T1000 (cell line): ENCODE results near the gene CDRT15L2.
"Not testable (repeated sequence)": the region's sequence is repeated elsewhere in the genome, so short reads cannot be mapped to it uniquely, and the experiment has no call there.

Source experiments
- DNase-seq: peaks from one replicate; lab custom pipeline; 2025; ENCODE audit warnings: mixed read lengths; lab: John Stamatoyannopoulos, UW

The CDRT15L2 gene

DNA sequence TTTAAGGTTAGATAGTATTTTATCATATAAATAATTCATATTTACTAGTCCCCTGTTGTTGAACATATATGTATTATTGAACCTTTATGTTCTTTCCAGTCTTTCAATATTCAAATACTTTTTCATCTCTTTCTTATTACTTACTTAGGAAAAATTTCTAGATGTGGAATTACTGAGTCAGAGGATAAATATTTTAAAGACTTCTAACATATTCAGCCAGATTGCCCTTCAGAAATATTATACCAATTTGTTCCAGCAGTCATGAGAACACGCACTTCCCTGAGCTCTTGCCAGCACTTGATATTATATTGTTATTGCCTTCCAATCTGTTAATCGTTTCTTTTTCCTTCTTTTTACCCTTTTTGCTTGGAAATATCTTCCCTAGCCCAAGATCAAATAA is 4.5 kb upstream of the CDRT15L2 start:
- not testable (repeated sequence) for DNase-seq

DNA sequence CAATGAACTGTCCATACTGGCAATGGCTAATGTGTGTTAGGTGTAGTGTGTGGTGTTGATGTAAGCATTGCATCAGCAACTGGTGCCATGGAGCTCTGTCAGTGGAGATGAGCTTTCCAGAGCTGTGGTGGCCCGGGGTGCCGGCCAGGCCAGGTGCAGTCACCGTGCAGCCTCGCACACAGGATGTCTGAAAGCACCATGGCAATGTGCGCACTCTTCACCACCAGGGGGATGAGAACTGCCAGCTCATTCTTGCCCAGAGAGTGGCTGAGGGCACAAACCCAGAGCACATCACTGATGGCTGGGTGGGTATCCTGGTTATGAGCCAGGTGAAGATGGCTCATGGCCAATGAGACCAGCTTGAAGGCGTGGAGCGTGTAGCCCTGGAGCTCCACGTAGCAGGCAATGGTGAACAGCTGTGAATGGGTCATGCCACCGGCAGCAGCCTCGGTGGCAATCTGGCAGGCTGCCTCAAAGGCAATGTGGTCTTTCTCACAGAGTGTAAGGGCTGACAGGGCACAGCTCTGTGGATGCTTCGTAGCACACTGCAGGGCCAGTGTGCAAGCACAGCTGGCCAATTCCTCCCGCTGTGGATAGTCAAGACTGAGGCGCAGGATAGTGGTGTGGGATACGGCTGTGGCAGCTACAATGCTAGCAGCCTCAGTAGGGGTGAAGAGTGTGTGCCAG is 4.5 kb downstream of the CDRT15L2 start:
- not testable (repeated sequence) for DNase-seq

DNA sequence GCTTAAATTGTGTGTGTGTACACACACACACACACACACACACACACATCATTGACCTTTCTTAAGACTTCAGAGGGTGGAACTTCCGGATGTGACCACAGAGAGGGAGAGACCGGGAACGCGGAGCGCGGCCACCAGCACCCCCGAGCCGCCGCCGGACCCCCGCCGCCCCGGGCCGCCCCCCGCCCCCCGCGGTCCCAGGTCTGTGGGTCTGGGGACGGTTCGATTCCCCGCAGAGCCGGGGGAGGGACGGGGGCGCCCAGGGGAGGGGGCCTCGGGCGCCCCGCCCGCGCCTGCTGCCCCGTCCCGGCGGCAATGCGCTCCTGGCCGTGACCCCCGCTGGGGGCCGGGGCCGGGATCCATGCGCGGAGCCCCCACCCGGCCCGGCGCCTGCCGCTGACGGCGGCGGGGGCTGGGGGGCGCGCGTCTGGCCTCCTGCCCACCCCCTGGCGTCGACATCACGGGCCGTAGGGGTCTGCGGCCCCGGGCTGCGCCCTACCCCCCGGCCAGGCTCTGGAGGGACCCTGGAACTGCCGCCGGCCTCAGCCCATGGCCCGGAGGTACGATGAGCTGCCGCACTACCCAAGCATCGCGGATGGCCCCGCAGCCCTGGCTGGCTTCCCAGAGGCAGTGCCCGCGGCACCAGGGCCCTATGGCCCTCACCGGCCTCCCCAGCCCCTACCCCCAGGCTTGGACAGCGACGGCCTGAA is 9.4 kb downstream of the CDRT15L2 start:
- DNase-seq: not testable (repeated sequence)

DNA sequence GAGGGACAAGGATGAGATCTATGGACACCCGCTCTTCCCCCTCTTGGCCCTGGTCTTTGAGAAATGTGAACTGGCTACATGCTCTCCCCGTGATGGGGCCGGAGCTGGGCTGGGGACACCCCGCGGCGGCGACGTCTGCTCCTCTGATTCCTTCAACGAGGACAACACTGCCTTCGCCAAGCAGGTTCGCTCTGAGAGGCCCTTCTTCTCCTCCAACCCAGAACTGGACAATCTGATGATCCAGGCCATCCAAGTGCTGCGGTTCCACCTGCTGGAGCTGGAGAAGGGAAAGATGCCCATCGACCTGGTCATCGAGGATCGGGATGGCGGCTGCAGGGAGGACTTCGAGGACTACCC is 9.9 kb downstream of the CDRT15L2 start:
- not testable (repeated sequence) for DNase-seq

DNA sequence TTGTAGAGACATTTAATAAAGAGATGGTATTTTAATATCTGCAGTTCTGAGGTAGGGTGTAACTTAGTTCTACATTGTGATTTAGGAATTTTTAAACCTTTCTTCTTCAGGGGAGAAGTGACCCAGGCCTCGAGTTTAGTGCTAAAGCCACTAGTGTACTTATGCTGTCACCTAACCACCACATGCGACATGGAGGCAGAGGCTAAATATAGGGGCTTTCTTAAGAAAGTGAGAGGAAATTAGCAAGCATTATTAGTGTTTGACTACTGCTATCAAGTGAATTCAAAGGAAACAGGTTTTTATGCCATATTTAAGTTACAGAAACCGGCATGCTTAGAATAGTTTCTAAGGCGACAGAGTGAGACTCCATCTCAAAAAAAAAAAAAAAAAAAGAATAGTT is 11.5 kb downstream of the CDRT15L2 start:
- not testable (repeated sequence) for DNase-seq

DNA sequence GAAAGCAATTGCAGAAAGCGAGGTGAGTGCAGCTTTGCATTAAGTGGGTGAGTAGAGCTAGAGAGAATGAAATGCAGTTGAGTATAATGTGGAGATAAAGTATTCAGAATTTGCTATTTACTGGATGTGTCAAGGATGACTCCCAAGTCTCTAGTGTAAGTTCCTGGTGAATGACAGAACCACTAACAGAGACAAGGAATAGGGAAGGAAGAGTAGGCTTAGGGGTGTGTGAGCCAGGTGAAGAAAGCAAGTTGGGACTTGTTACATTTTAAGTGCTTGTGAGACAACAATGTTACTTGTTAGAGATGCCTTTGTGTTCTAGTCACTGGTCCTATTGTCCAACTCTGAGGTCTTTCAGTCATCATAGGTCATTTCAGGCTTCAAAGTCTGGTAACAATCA is 26.0 kb downstream of the CDRT15L2 start:
- DNase-seq: not testable (repeated sequence)

DNA sequence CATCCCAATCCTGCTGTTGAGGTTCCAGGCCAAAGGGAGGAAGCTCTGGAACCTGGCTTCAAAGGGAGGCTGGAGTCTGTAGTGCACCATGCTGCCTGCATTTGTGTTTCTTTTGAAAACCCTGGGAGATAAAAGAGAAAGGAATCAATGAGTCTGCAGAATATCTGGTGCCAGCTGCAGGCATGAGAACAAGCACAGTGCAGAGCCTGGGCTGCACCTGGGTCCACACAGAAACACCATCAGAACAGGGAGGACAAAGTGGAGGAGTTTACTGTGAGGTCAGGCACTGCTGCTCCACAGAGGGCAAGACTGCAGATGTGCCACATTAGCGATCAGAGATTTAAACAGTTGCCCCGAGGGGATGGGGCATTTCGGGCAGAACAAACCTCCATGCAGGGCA is 30.0 kb downstream of the CDRT15L2 start:
- DNase-seq: not testable (repeated sequence)

DNA sequence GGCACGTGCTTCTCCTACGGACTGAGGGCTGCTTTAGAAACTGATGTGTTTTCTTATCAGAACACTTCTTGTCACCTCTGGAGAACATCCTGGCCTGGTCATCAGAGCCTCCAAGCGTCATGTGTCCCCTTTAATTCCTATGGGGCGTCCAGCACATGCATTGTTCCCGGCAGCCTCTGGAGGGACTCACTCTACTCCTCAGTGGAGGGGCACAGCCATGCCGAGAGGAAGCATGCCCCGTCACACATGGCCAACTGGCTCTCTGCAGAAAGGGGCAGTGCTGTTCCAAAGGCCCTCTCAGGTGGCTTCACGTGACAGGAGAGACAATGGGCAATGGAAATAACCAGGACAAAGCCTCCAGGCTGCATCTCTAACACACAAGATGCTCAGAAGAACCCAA is 31.8 kb downstream of the CDRT15L2 start:
- DNase-seq: no peak

- DNase-seq: no peak
These were observed 33.1 kb downstream of the CDRT15L2 start for GRCh38 chr17:20612635-20613034.

DNA sequence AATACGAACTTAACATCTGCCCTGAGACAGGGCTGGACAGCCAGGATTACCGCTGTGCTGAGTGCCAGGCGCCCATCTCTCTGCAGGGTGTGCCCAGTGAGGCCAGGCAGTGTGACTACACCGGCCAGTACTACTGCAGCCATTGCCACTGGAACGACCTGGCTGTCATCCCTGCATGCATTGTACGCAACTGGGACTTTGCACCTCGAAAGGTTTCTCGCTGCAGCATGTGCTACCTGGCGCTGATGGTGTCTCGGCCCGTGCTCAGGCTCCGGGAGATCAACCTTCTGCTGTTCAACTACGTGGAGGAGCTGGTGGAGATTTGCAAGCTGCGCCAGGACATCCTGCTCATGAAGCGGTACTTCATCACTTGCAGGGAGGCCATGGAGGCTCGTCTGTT is 33.7 kb downstream of the CDRT15L2 start:
- DNase-seq: no peak

DNA sequence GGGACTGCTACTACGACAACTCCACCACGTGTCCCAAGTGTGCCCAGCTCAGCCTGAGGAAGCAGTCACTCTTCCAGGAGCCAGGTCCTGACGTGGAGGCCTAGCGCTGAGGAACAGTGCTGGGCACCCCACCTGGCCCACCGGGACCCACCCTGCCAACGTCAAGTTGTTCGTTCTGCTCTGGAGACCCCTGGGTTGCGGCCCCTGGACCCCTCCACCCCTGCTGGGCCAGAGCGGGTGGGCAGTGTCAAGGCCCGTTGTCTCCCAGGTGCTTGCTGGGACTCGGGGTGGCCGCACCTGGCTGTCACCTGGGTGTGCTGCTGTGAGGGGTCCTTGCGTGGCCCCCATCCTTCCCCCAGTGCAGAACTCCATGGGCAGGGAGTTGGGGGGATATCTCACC is 34.4 kb downstream of the CDRT15L2 start:
- DNase-seq: no peak

- DNase-seq: not testable (repeated sequence)
These were observed 35.9 kb downstream of the CDRT15L2 start for GRCh38 chr17:20615461-20615860.
